Esophagus squamous epithelium (tissue), 4 donors: Measurements from ENCODE around the gene TENT4B.

Experiments used
- POLR2A ChIP-seq, 4 donors: fragments of 450-650 bp; IDR thresholded peaks; one replicate each; pipeline ENCODE4 v1.6.1; 2017; ENCODE audit warnings: antibody characterized with exemption in 4 of 4, mild to moderate bottlenecking in 4 of 4, moderate library complexity in 3 of 4
- TF ChIP-seq, protein P1 (sequence below), 6 experiments: fragments of 450-650 bp in 4 of 6; fragments of 200-600 bp in 2 of 6; sonication (generic) in 2 of 6; IDR thresholded peaks; one replicate each; pipeline ENCODE4 v1.5.1; 2016 to 2019; ENCODE audit warnings: antibody characterized with exemption in 6 of 6, mild to moderate bottlenecking in 4 of 6, moderate library complexity in 4 of 6

DNA sequence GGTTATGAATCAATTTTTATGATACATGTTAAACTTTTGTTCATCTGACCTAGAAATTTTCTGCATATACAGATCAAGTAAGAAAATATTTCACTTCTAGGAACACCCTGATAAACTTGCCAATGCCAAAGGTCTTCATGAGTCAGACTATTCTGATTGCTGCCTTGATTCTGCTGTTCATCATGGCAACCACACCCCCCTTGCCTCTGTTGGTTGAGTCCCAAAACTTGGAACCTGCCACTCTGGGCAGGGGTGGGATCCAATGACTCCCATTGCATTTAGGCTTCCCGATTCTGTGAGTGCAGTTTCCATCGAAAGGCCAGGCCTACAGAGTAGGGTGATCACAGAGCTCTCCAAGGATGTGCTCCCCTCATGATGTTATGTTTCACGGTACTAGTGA, 15.8 kb upstream of the TENT4B start:
- TF ChIP-seq, protein P1, sequence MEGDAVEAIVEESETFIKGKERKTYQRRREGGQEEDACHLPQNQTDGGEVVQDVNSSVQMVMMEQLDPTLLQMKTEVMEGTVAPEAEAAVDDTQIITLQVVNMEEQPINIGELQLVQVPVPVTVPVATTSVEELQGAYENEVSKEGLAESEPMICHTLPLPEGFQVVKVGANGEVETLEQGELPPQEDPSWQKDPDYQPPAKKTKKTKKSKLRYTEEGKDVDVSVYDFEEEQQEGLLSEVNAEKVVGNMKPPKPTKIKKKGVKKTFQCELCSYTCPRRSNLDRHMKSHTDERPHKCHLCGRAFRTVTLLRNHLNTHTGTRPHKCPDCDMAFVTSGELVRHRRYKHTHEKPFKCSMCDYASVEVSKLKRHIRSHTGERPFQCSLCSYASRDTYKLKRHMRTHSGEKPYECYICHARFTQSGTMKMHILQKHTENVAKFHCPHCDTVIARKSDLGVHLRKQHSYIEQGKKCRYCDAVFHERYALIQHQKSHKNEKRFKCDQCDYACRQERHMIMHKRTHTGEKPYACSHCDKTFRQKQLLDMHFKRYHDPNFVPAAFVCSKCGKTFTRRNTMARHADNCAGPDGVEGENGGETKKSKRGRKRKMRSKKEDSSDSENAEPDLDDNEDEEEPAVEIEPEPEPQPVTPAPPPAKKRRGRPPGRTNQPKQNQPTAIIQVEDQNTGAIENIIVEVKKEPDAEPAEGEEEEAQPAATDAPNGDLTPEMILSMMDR (IDR thresholded peaks at IDR 0.05): no peak
- TF ChIP-seq POLR2A (IDR thresholded peaks at IDR 0.05): no peak
